ENCODE data around the gene EYA4. TPM values are rescaled to one million over a fixed set of nuclear protein-coding genes. Genes with fewer than 3 reads are reported as not detected.

The EYA4 gene
- total and polyA plus RNA-seq, 3 experiments from 2014 or later, result not detected

DNA sequence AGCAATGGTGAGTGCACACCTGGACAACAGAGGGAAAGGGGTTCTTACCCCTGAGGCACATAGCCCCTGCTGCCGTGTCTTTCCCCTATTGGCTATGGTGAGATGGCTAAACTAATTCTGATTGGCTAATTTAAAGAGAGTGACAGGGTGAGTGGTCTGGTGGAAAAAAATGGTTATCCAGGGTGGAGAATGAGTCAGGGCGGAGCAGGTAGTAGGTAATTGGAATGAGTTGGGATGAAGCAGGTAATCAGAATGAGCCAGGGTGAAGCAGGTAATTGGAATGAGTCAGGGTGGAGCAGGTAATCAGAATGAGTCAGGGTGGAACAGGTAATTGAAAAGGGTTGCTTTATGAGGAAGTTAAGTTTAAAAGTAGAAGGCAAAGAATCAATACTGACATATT is 200.3 kb downstream of the EYA4 start:
- H3K4me1 ChIP-seq (ENCODE audit: insufficient read depth, low read length), result no peaks in the 10 kb centered on the region
- Mint-ChIP-seq H3K4me1 (no peaks in the 10 kb centered on the region), H3K27ac (no peak overlapping the region), H3K27me3 (peaks cover 0 to 2% of the 10 kb centered on the region in 2 donors), H3K9me3 (no peaks in the 10 kb centered on the region), H3K4me3 (no peak overlapping the region), H3K36me3 (no peaks in the 10 kb centered on the region)
- H3K4me3 ChIP-seq (ENCODE audit: low read length), result no peak overlapping the region
- no peaks in the 10 kb centered on the region for H3K36me3 ChIP-seq (ENCODE audit: insufficient read depth, low read length)
- H3K9me3 ChIP-seq (ENCODE audit: low read length), result no peaks in the 10 kb centered on the region
- POLR2A ChIA-PET, result no interaction called here
- H3K27ac ChIP-seq (ENCODE audit: low read depth, low read length), result no peak overlapping the region
- H3K27me3 ChIP-seq (ENCODE audit: insufficient read depth, low read length, poor library complexity, severe bottlenecking), result no peaks in the 10 kb centered on the region
- CTCF ChIA-PET, result no interaction called here
- DNase-seq, result no peak

DNA sequence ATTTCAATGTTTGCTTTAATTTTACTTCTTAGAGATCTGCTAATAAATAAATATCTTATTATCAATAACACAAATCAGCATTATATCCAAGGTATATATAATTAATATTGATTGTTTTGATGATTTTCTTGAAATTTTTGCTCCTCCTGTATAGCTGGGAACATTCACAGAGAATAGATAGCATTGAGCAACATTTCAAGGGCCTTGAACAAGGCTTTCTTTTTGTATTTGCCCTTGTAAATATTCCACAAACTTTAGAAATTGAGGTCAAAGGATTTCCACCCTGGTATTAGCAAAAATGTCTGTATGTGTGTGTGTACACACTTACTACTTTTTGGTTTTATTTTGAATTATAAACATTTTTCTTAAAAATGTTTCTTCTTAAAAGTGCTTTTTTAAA is 205.6 kb downstream of the EYA4 start:
- no peak overlapping the region for H3K4me3 ChIP-seq (ENCODE audit: low read length)
- CTCF ChIA-PET, result no interaction called here
- H3K4me1 Mint-ChIP-seq, result no peaks in the 10 kb centered on the region
- H3K4me3 Mint-ChIP-seq, result no peak overlapping the region
- H3K27me3 ChIP-seq (ENCODE audit: insufficient read depth, low read length, poor library complexity, severe bottlenecking), result no peaks in the 10 kb centered on the region
- no peaks in the 10 kb centered on the region for H3K4me1 ChIP-seq (ENCODE audit: insufficient read depth, low read length)
- H3K27ac Mint-ChIP-seq, result no peak overlapping the region
- DNase-seq, result no peak
- H3K9me3 Mint-ChIP-seq, result no peaks in the 10 kb centered on the region
- no peaks in the 10 kb centered on the region for H3K36me3 ChIP-seq (ENCODE audit: insufficient read depth, low read length)
- H3K27me3 Mint-ChIP-seq, result peaks cover 0 to 2% of the 10 kb centered on the region in 2 donors
- H3K36me3 Mint-ChIP-seq, result no peaks in the 10 kb centered on the region
- no peaks in the 10 kb centered on the region for H3K9me3 ChIP-seq (ENCODE audit: low read length)
- no peak overlapping the region for H3K27ac ChIP-seq (ENCODE audit: low read depth, low read length)
- POLR2A ChIA-PET, result no interaction called here

DNA sequence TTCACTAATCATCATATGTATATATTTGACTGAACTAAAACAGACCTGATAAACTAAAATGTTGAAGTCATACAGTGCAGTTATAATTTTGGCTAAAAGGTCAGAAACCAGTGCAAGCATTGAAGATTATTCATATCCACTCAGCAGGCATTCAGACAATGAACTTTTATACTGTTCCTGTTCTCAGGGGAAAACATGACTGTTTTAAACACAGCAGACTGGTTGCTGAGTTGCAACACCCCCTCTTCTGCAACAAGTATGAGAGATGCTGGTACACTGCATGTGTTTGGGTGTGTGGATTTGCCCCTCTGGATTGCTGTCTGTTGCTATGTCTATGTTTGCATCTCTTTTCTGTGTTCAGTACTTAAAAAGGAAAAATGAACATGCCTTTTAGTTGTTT is 206.8 kb downstream of the EYA4 start:
- POLR2A ChIA-PET, result no interaction called here
- H3K27ac ChIP-seq (ENCODE audit: low read depth, low read length), result no peak overlapping the region
- H3K9me3 Mint-ChIP-seq, result no peaks in the 10 kb centered on the region
- DNase-seq, result no peak
- H3K4me1 ChIP-seq (ENCODE audit: insufficient read depth, low read length), result no peaks in the 10 kb centered on the region
- H3K36me3 Mint-ChIP-seq, result no peaks in the 10 kb centered on the region
- H3K4me3 ChIP-seq (ENCODE audit: low read length), result no peak overlapping the region
- no peak overlapping the region for H3K4me3 Mint-ChIP-seq
- H3K9me3 ChIP-seq (ENCODE audit: low read length), result no peaks in the 10 kb centered on the region
- CTCF ChIA-PET, result no interaction called here
- peaks cover 0 to 2% of the 10 kb centered on the region in 2 donors for H3K27me3 Mint-ChIP-seq
- no peaks in the 10 kb centered on the region for H3K27me3 ChIP-seq (ENCODE audit: insufficient read depth, low read length, poor library complexity, severe bottlenecking)
- no peaks in the 10 kb centered on the region for H3K4me1 Mint-ChIP-seq
- H3K27ac Mint-ChIP-seq, result no peak overlapping the region
- no peaks in the 10 kb centered on the region for H3K36me3 ChIP-seq (ENCODE audit: insufficient read depth, low read length)

DNA sequence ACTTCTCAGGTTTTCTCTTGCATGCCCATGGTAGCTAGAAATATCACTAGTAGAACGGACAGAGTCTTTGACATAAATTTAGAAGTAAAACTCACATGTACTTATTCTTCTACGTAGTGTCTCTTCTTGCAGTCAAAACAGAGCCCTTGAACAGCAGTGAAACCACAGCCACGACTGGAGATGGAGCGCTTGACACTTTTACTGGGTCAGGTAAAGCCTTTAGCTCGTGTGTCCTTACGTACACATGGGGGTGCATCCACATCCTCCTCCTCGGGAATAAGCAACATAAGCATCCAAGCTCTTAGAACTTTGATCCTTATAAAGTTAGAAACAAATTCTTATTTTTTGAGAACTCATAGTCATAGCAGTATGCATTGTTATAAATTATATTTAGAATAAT is 215.3 kb downstream of the EYA4 start:
- Histone ChIP-seq H3K4me1 (ENCODE audit: insufficient read depth, low read length) (no peaks in the 10 kb centered on the region), H3K36me3 (ENCODE audit: insufficient read depth, low read length) (no peaks in the 10 kb centered on the region), H3K27me3 (ENCODE audit: insufficient read depth, low read length, poor library complexity, severe bottlenecking) (no peaks in the 10 kb centered on the region), H3K9me3 (ENCODE audit: low read length) (no peaks in the 10 kb centered on the region), H3K4me3 (ENCODE audit: low read length) (no peak overlapping the region), H3K27ac (ENCODE audit: low read depth, low read length) (no peak overlapping the region)
- Mint-ChIP-seq H3K9me3 (no peaks in the 10 kb centered on the region), H3K27ac (no peak overlapping the region), H3K36me3 (no peaks in the 10 kb centered on the region), H3K4me1 (no peaks in the 10 kb centered on the region), H3K4me3 (no peak overlapping the region), H3K27me3 (no peaks in the 10 kb centered on the region)
- ChIA-PET POLR2A (no interaction called here), CTCF (no interaction called here)
- no peak for DNase-seq

DNA sequence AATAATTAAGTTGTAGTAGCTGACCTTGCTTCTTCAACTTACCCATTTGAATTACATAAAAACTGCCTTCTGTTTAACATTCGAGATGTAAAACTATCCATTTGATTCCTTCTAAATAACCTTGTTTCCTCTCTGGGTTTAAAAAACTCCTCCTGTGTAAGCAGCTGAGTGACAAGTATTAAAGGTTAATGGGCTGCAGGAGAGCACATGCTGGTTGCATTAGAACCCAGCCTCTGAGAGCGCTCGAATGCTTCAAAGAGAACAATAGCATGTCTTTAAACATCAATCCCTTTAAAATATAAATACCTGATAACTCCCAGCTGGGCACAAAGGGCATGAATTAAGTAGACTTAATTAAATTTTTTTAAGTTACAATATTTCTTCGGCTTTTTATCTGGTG is 215.8 kb downstream of the EYA4 start:
- Histone ChIP-seq H3K4me3 (ENCODE audit: low read length) (no peak overlapping the region), H3K4me1 (ENCODE audit: insufficient read depth, low read length) (no peaks in the 10 kb centered on the region), H3K36me3 (ENCODE audit: insufficient read depth, low read length) (no peaks in the 10 kb centered on the region), H3K27ac (ENCODE audit: low read depth, low read length) (no peak overlapping the region), H3K9me3 (ENCODE audit: low read length) (no peaks in the 10 kb centered on the region), H3K27me3 (ENCODE audit: insufficient read depth, low read length, poor library complexity, severe bottlenecking) (no peaks in the 10 kb centered on the region)
- Mint-ChIP-seq H3K4me1 (no peaks in the 10 kb centered on the region), H3K9me3 (no peaks in the 10 kb centered on the region), H3K4me3 (no peak overlapping the region), H3K27me3 (no peaks in the 10 kb centered on the region), H3K27ac (no peak overlapping the region), H3K36me3 (no peaks in the 10 kb centered on the region)
- CTCF ChIA-PET, result no interaction called here
- DNase-seq, result no peak
- POLR2A ChIA-PET, result no interaction called here

DNA sequence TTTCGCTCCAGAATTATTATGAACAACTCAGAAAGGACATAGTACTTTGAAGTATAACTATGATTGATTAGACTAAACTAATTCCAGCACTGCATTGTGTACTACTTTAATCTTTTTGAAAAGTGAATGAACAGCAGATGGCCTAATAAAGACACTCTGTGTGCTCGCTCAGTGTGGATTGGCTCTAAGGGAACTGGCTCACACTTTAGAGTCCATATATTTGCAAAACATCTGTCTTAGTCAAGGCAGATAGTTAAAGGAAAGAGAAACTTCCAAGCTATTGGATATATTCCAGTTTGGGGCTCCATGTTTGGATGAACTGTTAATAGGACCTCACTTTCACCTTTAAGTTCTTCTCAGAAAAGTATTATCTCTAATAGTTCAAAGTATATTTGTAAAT is 218.9 kb downstream of the EYA4 start:
- DNase-seq, result no peak
- H3K4me1 Mint-ChIP-seq, result no peaks in the 10 kb centered on the region
- Histone ChIP-seq H3K27ac (ENCODE audit: low read depth, low read length) (no peak overlapping the region), H3K9me3 (ENCODE audit: low read length) (no peaks in the 10 kb centered on the region), H3K4me3 (ENCODE audit: low read length) (no peak overlapping the region), H3K36me3 (ENCODE audit: insufficient read depth, low read length) (no peaks in the 10 kb centered on the region), H3K4me1 (ENCODE audit: insufficient read depth, low read length) (no peaks in the 10 kb centered on the region), H3K27me3 (ENCODE audit: insufficient read depth, low read length, poor library complexity, severe bottlenecking) (no peaks in the 10 kb centered on the region)
- ChIA-PET POLR2A (no interaction called here), CTCF (no interaction called here)
- H3K27me3 Mint-ChIP-seq, result no peaks in the 10 kb centered on the region
- H3K36me3 Mint-ChIP-seq, result no peaks in the 10 kb centered on the region
- H3K4me3 Mint-ChIP-seq, result no peak overlapping the region
- no peaks in the 10 kb centered on the region for H3K9me3 Mint-ChIP-seq
- H3K27ac Mint-ChIP-seq, result no peak overlapping the region

DNA sequence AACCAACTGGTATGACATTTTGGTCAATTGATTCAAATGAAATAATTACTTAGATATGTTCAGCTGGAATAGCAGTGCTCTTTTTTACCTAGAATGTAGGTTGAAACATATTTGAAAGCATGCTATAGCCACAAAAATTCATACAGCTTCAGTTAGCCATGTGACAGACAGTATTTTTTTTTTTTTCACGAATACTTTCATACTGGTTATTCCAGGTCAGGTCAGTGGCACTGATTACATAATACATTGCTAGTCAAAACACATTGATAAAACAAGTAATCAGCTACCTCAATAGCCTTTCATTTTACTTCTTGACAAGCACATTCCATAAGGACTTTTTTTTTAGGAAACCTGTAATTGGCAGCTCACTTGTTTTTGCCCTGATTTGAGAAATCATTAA is 222.6 kb downstream of the EYA4 start:
- Histone ChIP-seq H3K9me3 (ENCODE audit: low read length) (no peaks in the 10 kb centered on the region), H3K36me3 (ENCODE audit: insufficient read depth, low read length) (no peaks in the 10 kb centered on the region), H3K4me3 (ENCODE audit: low read length) (no peak overlapping the region), H3K4me1 (ENCODE audit: insufficient read depth, low read length) (no peaks in the 10 kb centered on the region), H3K27me3 (ENCODE audit: insufficient read depth, low read length, poor library complexity, severe bottlenecking) (no peaks in the 10 kb centered on the region), H3K27ac (ENCODE audit: low read depth, low read length) (no peak overlapping the region)
- Mint-ChIP-seq H3K27ac (no peak overlapping the region), H3K4me1 (no peaks in the 10 kb centered on the region), H3K27me3 (no peaks in the 10 kb centered on the region), H3K36me3 (no peaks in the 10 kb centered on the region), H3K9me3 (peaks cover 0 to 10% (median 0%) of the 10 kb centered on the region in 5 donors), H3K4me3 (no peak overlapping the region)
- no peak for DNase-seq
- ChIA-PET CTCF (interaction anchor here (1.5 kb wide), 1 partner anchor 10 kb away, joined by 4 read pairs; no protein-coding TSS in a partner anchor), POLR2A (no interaction called here)

DNA sequence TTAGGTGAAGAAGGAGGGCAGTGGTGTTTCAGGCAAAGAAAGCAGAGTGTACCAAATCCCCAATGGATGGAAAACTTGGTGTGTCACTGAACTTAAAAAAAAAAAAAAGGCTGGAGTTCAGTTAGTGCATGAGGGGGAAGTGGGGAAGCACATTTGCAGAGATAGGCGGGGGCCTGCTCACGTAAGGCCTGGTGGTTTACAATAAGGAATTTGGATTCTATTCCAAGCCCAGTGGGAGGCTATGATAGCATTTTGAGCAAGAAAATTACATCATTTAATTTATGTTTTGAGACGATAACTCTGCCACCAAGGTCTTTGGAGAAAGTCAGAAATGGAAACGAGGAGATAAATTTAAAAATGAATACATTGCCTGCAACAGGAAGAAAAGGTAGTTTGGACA is 225.5 kb downstream of the EYA4 start:
- H3K27ac ChIP-seq (ENCODE audit: low read depth, low read length), result no peak overlapping the region
- no peak overlapping the region for H3K27ac Mint-ChIP-seq
- POLR2A ChIA-PET, result no interaction called here

More for the DNA sequence above, 225.5 kb downstream of the EYA4 start:
- Histone ChIP-seq H3K36me3 (ENCODE audit: insufficient read depth, low read length) (no peaks in the 10 kb centered on the region), H3K4me3 (ENCODE audit: low read length) (no peak overlapping the region), H3K27me3 (ENCODE audit: insufficient read depth, low read length, poor library complexity, severe bottlenecking) (no peaks in the 10 kb centered on the region), H3K4me1 (ENCODE audit: insufficient read depth, low read length) (no peaks in the 10 kb centered on the region), H3K9me3 (ENCODE audit: low read length) (no peaks in the 10 kb centered on the region)
- Mint-ChIP-seq H3K4me3 (no peak overlapping the region), H3K27me3 (no peaks in the 10 kb centered on the region), H3K4me1 (no peaks in the 10 kb centered on the region), H3K36me3 (no peaks in the 10 kb centered on the region), H3K9me3 (peaks cover 0 to 18% (median 0%) of the 10 kb centered on the region in 5 donors)
- CTCF ChIA-PET, result no interaction called here
- no peak for DNase-seq
